Measurements from ENCODE around the gene CUBN.

- TF ChIP-seq CTCF (IDR thresholded peaks at IDR 0.05) = no peak
- no peak for TF ChIP-seq POLR2A (IDR thresholded peaks at IDR 0.05)
- no peak for TF ChIP-seq POLR2AphosphoS5 (IDR thresholded peaks at IDR 0.05)
- TF ChIP-seq EP300 (IDR thresholded peaks at IDR 0.05) = no peak
Observed at GRCh38 chr10:17085011-17085725, 44.4 kb downstream of the CUBN start.
